ENCODE results near the gene AQP5.

The AQP5 gene

DNA sequence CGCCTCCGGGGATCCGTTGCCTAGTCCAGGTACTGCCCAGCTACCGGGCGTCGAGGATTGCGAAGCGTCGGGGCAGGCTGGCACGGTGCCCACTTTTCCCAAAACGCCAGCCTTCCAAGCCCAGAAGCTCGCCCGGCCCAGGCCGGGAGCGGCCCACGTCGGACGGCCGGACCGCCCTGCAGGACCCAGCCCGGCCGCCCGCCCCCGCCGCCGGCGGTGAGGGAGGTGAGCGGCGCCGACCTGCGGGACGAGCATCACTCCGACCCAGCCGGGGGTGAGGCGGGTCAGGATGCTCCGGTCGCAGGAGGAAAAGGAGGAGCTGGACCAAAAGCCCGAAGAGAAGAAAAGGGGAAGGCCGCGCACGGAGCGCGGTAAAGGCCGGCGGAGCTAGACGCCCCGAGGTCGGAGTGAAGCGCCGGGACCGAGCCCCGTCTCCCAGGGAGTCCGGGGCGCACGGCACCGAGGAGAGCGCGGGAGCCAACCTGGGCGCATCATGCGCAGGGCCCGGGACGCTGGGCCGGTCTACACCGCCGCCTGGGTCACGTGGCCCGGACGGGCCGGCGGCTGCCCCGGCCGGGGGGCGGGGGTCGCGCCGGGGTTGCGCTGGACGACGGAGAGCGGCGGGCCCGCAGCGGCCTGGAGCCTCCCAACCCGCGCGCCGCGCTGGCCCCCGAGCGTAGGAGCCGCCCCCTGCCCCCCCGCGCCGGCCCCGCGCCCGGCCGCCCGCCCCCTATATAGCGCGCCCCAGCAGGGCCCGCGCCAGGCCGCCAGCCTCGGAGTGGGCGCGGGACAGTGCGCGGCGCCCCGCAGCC lies at the start of gene AQP5:
Gene AQP5 (plus strand): TSS at position 762 of the 812 bp plus-strand sequence. CDS start 146 bp downstream, outside the sequence.
- H3K27ac ChIP-seq, result no peak within 1 kb of the TSS
- TF ChIP-seq, protein P1, sequence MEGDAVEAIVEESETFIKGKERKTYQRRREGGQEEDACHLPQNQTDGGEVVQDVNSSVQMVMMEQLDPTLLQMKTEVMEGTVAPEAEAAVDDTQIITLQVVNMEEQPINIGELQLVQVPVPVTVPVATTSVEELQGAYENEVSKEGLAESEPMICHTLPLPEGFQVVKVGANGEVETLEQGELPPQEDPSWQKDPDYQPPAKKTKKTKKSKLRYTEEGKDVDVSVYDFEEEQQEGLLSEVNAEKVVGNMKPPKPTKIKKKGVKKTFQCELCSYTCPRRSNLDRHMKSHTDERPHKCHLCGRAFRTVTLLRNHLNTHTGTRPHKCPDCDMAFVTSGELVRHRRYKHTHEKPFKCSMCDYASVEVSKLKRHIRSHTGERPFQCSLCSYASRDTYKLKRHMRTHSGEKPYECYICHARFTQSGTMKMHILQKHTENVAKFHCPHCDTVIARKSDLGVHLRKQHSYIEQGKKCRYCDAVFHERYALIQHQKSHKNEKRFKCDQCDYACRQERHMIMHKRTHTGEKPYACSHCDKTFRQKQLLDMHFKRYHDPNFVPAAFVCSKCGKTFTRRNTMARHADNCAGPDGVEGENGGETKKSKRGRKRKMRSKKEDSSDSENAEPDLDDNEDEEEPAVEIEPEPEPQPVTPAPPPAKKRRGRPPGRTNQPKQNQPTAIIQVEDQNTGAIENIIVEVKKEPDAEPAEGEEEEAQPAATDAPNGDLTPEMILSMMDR (IDR thresholded peaks at IDR 0.05), result no peak
- no peak for TF ChIP-seq ZFX (IDR thresholded peaks at IDR 0.05; ENCODE audit: borderline replicate concordance)

DNA sequence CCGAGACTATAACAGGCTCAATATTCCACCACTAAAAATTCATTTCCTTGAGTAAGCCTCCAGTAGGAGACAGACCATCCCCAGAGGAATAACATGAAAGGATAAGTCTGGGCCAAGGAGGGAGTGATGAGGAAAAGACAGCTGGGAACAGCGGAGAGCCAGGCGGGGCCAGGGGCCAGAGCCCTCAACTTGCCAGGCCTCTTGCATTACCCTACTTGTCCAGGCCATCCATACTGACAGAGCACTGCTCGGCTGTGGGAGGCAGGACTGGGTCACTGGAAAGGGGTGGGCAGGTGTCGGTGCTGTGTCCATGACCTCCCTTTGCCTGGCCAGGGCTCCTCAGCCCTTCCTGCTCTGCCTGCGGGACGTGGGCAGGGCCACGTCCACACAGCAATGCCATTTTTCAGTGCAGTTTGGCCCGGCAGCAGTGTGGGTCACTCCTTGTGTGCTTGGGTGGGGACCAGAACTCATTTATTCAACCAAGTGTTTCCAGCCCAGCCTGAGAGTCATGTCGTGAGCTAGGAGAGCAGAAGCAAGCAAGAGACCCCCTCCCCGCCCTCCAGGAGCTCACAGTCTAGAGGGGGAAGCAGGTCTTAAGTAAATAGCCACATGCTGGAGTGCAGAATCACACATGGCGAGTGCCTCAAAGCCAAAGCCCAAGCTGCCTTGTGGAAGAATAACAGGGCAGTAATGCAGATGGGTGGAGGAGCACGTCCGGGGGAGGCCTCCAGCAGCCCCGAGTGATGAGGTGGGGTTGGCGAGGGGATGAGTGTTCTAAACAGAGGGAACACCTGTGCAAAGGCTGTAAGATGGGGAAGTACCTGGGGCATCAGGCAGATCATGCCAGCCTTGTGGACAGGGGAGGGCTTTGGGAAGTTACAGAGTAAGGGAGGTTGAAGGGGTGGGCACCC lies 49.1 kb upstream of the AQP5 start:
- H3K27ac ChIP-seq, result no peak overlapping the region
- TF ChIP-seq ZFX (IDR thresholded peaks at IDR 0.05; ENCODE audit: borderline replicate concordance), result no peak
- TF ChIP-seq, protein P1 (IDR thresholded peaks at IDR 0.05), result no peak

DNA sequence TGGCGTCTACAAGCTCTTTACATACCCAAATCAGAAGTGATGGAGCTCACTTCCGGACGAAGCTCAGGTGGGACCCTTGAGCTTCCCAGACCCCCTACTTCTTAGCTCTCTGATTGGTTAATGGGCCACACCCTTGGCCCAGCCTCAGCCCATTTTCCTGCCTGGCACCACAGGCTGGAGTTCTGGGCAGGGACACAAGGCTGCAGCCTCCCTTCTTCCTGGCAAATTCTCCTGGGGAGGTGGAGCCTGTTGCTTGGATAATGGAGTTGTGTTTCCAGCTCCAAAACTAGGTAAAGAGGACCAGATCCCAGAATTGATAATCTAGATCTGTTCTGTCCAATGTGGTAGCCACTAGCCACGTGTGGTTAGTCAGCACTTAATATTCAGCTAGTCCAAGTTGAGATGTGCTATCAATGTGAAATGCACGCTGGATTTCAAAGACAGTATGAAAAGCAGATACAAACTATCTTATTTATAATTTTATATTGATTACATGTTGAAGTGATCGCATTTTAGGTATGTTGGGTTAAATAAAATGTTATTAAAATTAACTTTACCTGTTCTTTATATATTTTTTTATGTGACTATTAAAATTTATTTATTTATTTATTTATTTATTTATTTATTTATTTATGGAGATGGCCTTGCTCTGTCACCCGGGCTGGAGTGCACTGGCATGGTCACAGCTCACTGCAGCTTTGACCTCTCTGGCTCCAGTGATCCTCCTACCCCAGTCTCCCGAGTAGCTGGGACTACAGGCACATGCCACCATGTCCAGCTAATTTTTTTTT lies 45.3 kb upstream of the AQP5 start:
- TF ChIP-seq ZFX (IDR thresholded peaks at IDR 0.05; ENCODE audit: borderline replicate concordance), result no peak
- TF ChIP-seq, protein P1 (IDR thresholded peaks at IDR 0.05), result no peak
- no peak overlapping the region for H3K27ac ChIP-seq

DNA sequence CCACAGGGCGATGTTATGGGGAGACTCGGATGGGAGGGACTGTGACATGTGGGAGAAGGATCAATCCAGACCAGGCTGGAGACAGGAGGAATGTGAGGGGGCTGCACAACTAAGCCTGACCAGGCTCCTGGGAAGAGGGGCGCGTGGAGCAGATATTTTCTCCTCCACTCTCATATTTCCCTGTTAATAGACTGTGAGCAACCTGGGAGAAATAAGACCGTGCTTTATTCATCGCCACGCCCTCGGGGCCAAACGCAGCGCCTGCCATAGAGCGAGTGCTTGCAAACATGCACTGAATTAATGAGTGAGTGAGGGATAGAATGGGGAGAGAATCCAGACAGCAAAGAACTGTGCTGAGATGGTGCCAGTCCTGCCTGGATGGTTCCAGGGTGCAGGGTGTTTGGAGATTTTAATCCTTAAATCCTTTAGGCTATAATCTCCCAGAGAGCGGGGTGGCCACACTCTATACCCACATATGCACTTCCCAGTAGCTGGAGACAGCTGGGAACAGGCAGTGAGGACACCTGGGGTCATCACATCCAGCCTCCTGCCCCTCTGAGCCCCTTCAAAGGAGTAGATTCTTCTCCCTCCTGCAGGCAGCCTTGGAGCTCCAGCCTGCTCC lies 44.4 kb upstream of the AQP5 start:
- no peak for TF ChIP-seq ZFX (IDR thresholded peaks at IDR 0.05; ENCODE audit: borderline replicate concordance)
- H3K27ac ChIP-seq, result no peak overlapping the region

DNA sequence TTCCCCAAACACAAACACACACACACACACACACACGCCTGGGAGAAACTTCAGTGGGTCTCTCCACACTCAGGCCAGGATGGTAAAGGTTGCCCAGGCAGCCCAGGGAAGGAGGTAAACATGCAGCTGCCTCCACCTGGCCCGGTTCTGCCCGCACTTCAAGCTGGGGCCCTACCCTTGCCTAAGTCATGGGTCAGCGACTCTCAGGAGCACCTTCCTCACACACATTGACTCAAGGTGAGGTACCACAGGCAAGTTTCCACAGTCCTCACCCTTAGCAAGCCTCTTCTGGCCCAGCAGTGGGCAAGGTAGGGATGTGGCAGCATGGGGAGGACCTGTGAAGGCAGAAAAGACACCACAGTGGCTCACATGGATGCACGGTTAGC lies 43.9 kb upstream of the AQP5 start:
- no peak for TF ChIP-seq ZFX (IDR thresholded peaks at IDR 0.05; ENCODE audit: borderline replicate concordance)
- TF ChIP-seq, protein P1 (IDR thresholded peaks at IDR 0.05), result no peak
- H3K27ac ChIP-seq, result no peak overlapping the region

DNA sequence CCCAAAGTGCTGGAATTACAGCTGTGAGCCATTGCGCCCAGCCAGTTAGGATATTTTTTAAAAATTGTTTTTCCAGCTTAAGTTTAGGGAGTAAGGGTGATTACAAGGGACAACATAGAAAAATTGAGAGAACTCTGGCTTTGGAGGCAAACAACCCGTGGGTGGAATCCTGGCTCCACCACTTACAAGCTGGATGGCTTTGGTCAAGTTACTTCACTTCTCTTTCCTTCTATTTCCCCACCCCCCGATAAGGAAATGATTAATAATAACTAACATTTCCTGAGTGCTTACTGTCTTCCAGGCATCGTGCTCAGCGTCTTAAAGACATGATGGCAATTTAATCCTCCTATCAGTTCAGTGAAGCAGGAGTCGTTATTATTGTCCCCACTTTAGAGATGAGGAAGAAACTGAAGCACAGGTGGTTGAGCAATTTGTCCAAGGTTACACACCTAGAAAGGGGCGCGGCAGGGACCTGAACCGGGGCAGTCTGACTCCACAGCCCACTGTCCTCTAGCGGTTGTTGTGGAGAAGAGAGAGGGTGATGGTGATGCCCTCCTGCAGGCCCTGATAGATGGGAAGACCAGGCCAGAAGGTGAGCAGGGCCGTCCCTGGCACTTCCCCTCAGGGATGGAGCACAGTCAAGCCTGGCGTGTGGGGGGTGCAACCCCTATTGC lies 41.3 kb upstream of the AQP5 start:
- no peak for TF ChIP-seq ZFX (IDR thresholded peaks at IDR 0.05; ENCODE audit: borderline replicate concordance)
- TF ChIP-seq, protein P1 (IDR thresholded peaks at IDR 0.05), result no peak
- H3K27ac ChIP-seq, result no peak overlapping the region
